Stomach smooth muscle (tissue), 2 donors: ENCODE measurements around the gene NKAIN1.

Source experiments
- H3K27ac ChIP-seq: one replicate; pipeline ENCODE4 v1.7.0; 2013; ENCODE audit warnings: mild to moderate bottlenecking, low read length, inconsistent platforms
- H3K27me3 ChIP-seq, 2 donors: one replicate each; pipeline ENCODE4 v1.7.0; 2013; ENCODE audit warnings: low read length in 2 of 2; ENCODE audit not compliant: insufficient read depth in 2 of 2, control insufficient read depth in 1 of 2
- H3K36me3 ChIP-seq, 2 donors: one replicate each; pipeline ENCODE4 v1.7.0; 2013; ENCODE audit warnings: low read length in 2 of 2; ENCODE audit not compliant: control insufficient read depth in 2 of 2, insufficient read depth in 2 of 2
- H3K4me1 ChIP-seq: one replicate; pipeline ENCODE4 v1.7.0; 2013; ENCODE audit warnings: low read length; ENCODE audit not compliant: control insufficient read depth, insufficient read depth
- H3K4me3 ChIP-seq, 2 donors: one replicate each; pipeline ENCODE4 v1.7.0; 2013; ENCODE audit warnings: low read length in 2 of 2
- H3K9ac ChIP-seq, 2 donors: one replicate each; pipeline ENCODE4 v1.7.0; 2013; ENCODE audit warnings: low read length in 2 of 2, mild to moderate bottlenecking in 1 of 2
- H3K9me3 ChIP-seq, 2 donors: one replicate each; pipeline ENCODE4 v1.7.0; 2013; ENCODE audit warnings: low read length in 2 of 2; ENCODE audit not compliant: control insufficient read depth in 2 of 2
- donor health status: healthy.
- donor health status: Pancreatic carcinoma.

The NKAIN1 gene

DNA sequence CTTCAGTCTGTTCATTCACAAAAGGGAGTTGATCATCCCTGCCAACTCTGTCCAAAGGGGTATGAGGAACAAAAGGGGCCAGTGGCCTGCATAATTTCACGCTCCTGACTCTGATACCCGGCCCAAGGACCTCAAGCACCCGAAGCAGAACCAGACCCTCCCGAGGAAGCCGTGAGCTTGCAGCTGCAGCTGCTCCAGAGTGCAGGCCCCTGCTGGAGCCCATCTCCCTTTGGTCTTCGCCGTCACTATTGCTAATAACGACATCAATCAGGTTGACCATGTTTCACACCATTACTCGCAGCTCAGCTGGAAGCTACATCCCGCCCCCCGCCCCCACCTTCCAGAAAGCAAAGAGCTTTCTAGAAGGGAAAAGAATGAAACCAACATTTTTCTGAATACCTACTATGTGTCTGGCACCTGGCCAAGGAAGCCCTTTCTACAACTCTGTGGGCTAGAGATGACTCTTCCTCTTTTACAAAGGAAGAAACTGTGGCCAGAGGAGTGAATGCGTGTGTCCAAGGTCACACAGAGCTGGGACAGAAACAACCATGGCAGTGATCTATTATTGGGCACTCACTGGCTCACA, 5.5 kb downstream of the NKAIN1 start:
- Histone ChIP-seq H3K36me3 (no peaks in the 10 kb centered on the region), H3K27ac (no peak overlapping the region), H3K4me3 (no peak overlapping the region), H3K4me1 (peaks cover 7% of the 10 kb centered on the region), H3K9ac (no peak overlapping the region), H3K9me3 (no peaks in the 10 kb centered on the region), H3K27me3 (peaks cover 26 to 42% of the 10 kb centered on the region in 2 donors)

DNA sequence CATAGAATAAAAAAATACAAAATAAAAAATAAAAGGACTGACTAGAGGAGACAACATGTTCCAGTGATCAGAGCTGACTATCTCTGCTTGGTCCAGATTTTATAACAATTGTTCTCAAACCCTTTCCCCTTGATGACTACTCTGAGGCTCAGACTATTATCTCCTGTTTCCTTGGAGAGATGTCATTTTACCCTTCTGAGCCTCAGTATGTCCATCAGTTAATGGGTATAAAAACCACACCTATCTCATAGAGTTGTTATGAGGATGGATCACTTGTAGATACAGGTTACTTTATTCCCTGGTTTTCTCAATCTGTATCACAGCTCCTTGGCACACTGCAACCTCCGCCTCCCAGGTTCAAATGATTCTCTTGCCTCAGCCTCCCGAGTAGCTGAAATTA, 7.0 kb downstream of the NKAIN1 start:
- Histone ChIP-seq H3K27ac (no peak overlapping the region), H3K9me3 (no peaks in the 10 kb centered on the region), H3K4me1 (no peaks in the 10 kb centered on the region), H3K4me3 (no peak overlapping the region), H3K36me3 (no peaks in the 10 kb centered on the region), H3K27me3 (peaks cover 11 to 28% of the 10 kb centered on the region in 2 donors), H3K9ac (no peak overlapping the region)

DNA sequence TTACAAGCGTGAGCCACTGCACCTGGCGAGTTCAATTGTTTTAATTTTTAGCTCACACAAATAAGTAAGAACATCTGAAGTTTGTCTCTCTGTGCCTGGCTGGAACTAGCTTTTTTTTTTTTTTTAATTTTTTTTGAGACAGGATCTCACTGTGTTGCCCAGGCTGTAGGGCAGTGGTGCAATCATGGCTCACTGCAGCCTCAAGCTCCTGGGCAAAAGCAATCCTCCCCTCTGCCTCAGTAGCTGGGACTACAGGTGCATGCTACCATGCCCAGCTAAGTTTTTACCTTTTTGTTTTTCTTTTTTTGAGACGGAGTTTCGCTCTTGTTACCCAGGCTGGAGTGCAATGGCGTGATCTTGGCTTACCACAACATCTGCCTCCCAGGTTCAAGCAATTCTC, 7.9 kb downstream of the NKAIN1 start:
- H3K27me3 ChIP-seq = peaks cover 11 to 25% of the 10 kb centered on the region in 2 donors
- H3K9me3 ChIP-seq = no peaks in the 10 kb centered on the region
- H3K27ac ChIP-seq = no peak overlapping the region
- H3K4me1 ChIP-seq = no peaks in the 10 kb centered on the region
- H3K9ac ChIP-seq = no peak overlapping the region
- H3K4me3 ChIP-seq = no peak overlapping the region
- no peaks in the 10 kb centered on the region for H3K36me3 ChIP-seq

DNA sequence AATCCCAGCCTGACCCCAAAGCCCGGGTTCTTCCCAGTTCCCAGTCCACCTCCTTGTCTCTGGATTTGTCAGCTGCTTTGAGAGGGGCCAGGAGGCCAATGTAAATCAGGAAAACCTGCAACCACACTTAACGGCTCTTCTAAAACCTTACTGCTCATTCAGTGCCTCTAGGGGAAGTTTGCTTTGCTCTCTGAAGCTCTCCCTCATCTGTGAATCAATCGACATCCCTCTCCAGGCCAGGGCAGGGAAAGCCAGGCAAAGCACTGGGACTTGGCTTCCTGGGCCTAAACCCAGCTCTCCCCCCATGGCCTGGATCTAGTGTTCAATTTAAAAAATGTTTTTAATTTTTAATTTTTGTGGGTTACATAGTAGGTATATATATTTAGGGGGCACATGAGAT, 9.3 kb downstream of the NKAIN1 start:
- no peak overlapping the region for H3K9ac ChIP-seq
- no peak overlapping the region for H3K27ac ChIP-seq
- H3K36me3 ChIP-seq = no peaks in the 10 kb centered on the region
- no peaks in the 10 kb centered on the region for H3K4me1 ChIP-seq
- H3K9me3 ChIP-seq = no peaks in the 10 kb centered on the region
- peaks cover 2 to 14% of the 10 kb centered on the region in 2 donors for H3K27me3 ChIP-seq
- no peak overlapping the region for H3K4me3 ChIP-seq

DNA sequence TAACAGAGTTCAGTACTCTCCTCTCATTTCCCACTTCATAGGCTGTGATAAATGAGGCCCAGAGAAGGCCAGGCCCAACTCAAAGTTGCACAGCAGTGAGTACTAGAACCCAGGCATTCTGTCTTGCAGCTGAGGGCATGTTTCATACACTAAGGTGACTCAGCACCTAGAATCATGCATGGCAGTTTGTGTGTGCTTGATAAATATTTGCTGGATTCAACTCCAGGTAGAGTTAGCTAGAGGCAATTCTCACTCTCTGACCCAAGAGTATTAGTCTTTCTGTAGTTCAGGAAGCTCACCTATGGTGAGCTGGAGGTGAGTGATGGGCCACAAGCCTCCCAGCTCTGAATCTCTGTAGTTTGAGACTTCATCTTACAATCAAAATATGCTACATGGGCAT, 10.7 kb downstream of the NKAIN1 start:
- H3K27me3 ChIP-seq = peaks cover under 1 to 6% of the 10 kb centered on the region in 2 donors
- no peaks in the 10 kb centered on the region for H3K36me3 ChIP-seq
- H3K9ac ChIP-seq = no peak overlapping the region
- no peaks in the 10 kb centered on the region for H3K4me1 ChIP-seq
- H3K4me3 ChIP-seq = no peak overlapping the region
- H3K9me3 ChIP-seq = no peaks in the 10 kb centered on the region
- no peak overlapping the region for H3K27ac ChIP-seq

DNA sequence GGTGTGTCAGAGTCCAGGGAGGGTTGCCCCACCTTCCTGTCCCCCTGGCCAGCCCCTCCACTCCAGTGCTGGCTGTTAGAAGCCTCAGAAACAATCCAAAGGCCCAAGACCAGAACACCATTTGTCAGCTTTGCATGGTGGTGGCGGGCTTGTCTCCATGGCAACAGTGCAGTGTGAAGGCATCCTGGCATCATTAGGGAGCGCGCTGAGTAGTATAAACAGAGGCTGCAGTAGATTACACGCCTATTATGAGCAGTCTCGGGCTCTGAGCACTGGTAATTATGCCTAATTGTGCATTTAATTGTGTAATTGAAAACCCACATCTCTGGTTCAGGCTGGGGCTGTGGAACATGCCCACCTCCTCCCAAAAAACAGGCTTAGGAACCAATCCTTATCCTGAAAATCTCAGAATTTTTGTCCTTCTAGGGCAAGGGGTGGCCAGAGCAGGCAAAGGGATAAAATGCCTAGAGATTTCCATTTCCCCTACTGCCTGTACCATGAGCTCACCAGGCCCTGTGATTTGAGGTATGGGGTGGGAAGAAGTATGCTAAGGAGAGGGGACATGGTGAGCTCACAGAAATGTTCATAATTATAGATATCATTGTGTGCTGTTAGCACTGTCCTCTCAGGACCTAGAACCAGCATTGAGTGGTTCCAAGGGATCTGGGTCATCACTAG, 11.7 kb downstream of the NKAIN1 start:
- Histone ChIP-seq H3K27ac (no peak overlapping the region), H3K4me1 (no peaks in the 10 kb centered on the region), H3K9me3 (no peaks in the 10 kb centered on the region), H3K27me3 (peaks cover 0 to 3% of the 10 kb centered on the region in 2 donors), H3K9ac (no peak overlapping the region), H3K36me3 (no peaks in the 10 kb centered on the region), H3K4me3 (no peak overlapping the region)

DNA sequence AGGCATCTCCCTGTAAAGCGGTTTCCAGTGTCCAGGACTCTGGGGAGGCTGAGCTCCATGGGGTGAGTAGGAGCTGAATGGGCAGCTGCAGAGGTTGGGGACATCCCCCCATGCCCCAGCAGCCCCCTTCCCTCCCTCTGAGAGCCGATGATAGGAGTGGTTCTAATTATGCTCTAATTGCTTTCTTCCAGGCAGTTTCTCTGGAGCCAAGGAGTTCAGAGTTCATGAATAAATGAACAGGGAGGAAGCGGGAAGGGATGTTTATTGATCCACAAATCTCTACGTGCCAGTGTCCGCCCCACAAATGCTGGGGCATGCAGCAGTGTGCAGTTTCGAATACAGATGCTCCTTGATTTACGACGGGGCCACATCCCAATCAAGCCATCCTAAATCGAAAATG, 15.6 kb downstream of the NKAIN1 start:
- Histone ChIP-seq H3K4me3 (no peak overlapping the region), H3K27me3 (peaks cover 4 to 6% of the 10 kb centered on the region in 2 donors), H3K27ac (no peak overlapping the region), H3K9ac (no peak overlapping the region), H3K4me1 (no peaks in the 10 kb centered on the region), H3K36me3 (no peaks in the 10 kb centered on the region), H3K9me3 (no peaks in the 10 kb centered on the region)

DNA sequence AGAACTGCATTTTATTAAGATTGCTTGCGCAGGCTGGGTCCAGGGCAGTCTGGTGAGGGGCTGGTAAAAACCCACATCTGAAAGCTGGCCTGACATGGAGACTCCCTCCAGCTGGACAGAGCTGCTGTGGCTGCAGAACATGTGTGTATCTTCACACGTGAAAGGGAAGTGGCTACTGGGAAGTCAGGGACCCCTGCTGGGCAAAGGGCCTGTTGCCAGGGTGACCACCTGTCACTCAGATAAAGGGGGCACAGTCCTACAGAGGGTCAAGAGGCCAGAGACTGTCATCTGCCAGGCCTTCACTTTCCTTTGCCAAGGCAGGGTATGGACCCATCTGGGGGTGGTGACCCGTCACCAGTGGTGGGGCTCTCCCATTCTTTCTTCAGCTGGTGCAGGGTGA, 17.5 kb downstream of the NKAIN1 start:
- Histone ChIP-seq H3K36me3 (no peaks in the 10 kb centered on the region), H3K4me3 (no peak overlapping the region), H3K9me3 (no peaks in the 10 kb centered on the region), H3K27me3 (peaks cover 4 to 6% of the 10 kb centered on the region in 2 donors), H3K4me1 (no peaks in the 10 kb centered on the region), H3K9ac (no peak overlapping the region), H3K27ac (no peak overlapping the region)

DNA sequence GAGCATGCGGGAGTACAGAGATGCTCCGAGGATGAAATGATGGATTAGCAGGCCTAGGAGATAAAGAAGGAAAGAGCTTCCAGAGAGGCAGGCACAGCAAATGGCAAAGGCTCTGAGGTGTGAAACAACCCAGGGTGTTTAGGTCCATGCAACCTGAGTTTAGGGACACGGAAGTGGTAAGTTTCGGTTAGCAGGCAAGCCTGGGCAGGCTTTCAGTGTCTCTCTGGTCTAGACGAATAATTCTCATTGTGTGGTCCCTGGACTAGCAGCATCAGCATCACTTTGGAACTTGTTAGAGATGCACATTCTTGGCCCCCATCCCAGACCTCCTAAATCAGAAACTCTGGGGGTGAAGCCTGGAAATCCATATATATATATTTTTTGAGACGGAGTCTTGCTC, 18.6 kb downstream of the NKAIN1 start:
- Histone ChIP-seq H3K27me3 (peaks cover 6 to 7% of the 10 kb centered on the region in 2 donors), H3K4me1 (no peaks in the 10 kb centered on the region), H3K4me3 (no peak overlapping the region), H3K9me3 (no peaks in the 10 kb centered on the region), H3K36me3 (no peaks in the 10 kb centered on the region), H3K27ac (no peak overlapping the region), H3K9ac (no peak overlapping the region)

DNA sequence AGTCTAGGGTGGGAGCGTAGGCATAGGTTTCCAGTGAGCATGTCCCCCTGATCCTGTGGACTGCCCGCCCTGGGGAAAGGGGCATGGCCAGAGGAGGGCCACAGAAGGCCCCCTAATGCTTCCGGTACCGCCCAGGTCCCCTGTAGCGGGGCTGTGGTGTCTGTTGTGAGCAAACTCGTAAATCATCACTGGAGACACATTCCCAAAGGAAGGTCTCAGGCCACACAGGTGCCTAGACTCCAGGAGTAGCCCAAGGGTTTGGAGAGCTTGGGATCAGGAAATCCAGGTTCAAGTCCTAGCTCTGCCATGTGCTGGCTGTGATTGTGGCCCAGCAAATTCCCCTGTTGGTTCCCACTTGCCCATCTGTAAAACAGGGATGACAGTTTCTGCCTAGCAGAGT, 20.2 kb downstream of the NKAIN1 start:
- Histone ChIP-seq H3K27ac (no peak overlapping the region), H3K4me1 (peaks cover 9% of the 10 kb centered on the region), H3K4me3 (no peak overlapping the region), H3K36me3 (no peaks in the 10 kb centered on the region), H3K27me3 (peaks cover 6 to 7% of the 10 kb centered on the region in 2 donors), H3K9me3 (no peaks in the 10 kb centered on the region), H3K9ac (no peak overlapping the region)

DNA sequence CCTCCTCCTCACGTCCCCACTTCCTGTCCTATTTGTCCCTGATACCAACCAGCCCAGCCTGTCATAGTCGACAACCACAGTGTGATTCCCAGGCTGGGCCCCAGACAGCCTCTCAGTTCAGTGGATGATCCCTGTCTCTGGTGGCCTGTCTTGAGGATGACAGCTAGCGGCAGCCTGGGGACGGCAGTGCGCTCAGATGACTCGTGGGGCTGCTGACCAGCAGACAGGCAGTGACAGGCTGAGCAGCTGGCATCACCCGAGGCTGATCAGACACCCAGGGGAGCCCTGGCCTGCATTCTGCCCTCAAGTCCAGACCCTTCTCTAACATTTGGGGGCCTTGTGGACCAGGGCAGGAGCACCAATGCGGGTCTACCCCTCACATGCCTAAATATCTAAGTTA, 21.0 kb downstream of the NKAIN1 start:
- Histone ChIP-seq H3K36me3 (no peaks in the 10 kb centered on the region), H3K9ac (no peak overlapping the region), H3K27ac (no peak overlapping the region)

More for the DNA sequence above, 21.0 kb downstream of the NKAIN1 start:
- peaks cover 9% of the 10 kb centered on the region for H3K4me1 ChIP-seq
- peaks cover 3 to 7% of the 10 kb centered on the region in 2 donors for H3K27me3 ChIP-seq
- no peaks in the 10 kb centered on the region for H3K9me3 ChIP-seq
- no peak overlapping the region for H3K4me3 ChIP-seq
